ENCODE results near the gene TPK1.

- no peak for TF ChIP-seq CTCF (IDR thresholded peaks at IDR 0.05)
- TF ChIP-seq EP300 (IDR thresholded peaks at IDR 0.05), result no peak
- TF ChIP-seq POLR2A (IDR thresholded peaks at IDR 0.05), result no peak
- TF ChIP-seq POLR2AphosphoS5 (IDR thresholded peaks at IDR 0.05), result no peak
Observed at GRCh38 chr7:144525956-144526355, 309.9 kb downstream of the TPK1 start.
